Keratinocyte (primary cell): ENCODE measurements around the gene TAS1R2.

Experiments used
- CTCF ChIP-seq, 3 experiments: IDR thresholded peaks in 1 of 3; conservative IDR thresholded peaks in 1 of 3; optimal IDR thresholded peaks in 1 of 3; 2 replicates in 2 of 3; 3 replicates in 1 of 3; pipeline versions ENCODE3 to v1.5.1; 2011; ENCODE audit warnings: low read length in 3 of 3, mild to moderate bottlenecking in 3 of 3, moderate library complexity in 2 of 3, control low read depth in 1 of 3, inconsistent platforms in 1 of 3; ENCODE audit not compliant: insufficient read depth in 2 of 3; ENCODE audit errors: extremely low read depth in 1 of 3
- EZH2 ChIP-seq: IDR thresholded peaks from one replicate; pipeline ENCODE4 v1.6.1; 2012; ENCODE audit warnings: inconsistent platforms, mild to moderate bottlenecking, low read length, moderate library complexity

- TF ChIP-seq CTCF (optimal IDR thresholded peaks at IDR 0.05 in 1 of 3, IDR thresholded peaks at IDR 0.05 in 1 of 3, conservative IDR thresholded peaks at IDR 0.05 in 1 of 3; ENCODE audit: extremely low read depth in 1 of 3, insufficient read depth in 2 of 3, low read length in 3 of 3) (no peak), EZH2 (no peak)
Observed at GRCh38 chr1:18898567-18898966, 39.1 kb upstream of the TAS1R2 start.
